DMS 273 treated with DMSO at 0.1 percent for 48 hours (cell line): ENCODE measurements around the gene MARCKSL1.

Experiments
- DNase-seq: peaks from one replicate; lab custom pipeline; 2025; lab: John Stamatoyannopoulos, UW

MARCKSL1 gene

DNA sequence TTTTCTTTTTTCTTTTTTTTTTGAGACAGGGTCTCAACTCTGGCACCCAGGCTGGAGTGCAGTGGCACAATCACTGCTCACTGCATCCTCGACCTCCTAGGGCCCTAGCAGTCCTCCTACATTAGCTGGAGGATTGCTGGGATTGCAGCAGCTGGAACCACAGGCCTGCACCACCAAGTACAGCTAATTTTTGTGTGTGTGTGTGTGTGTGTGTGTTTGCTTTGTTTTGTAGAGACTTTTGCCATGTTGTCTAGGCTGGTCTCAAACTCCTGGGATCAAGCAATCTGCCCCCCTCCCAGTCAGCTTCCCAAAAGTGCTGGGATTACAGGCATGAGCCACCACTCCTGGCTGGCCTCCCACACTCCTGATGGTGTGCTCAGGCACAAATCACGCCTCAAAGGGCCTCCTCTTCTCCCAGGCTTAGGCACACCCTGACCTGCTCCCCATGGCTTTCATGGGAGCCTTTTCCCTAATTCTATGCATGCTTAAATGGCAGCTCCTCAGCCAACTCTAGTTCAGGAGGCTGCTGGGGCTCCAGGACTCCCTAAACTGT, 16.9 kb upstream of the MARCKSL1 start:
- no peak for DNase-seq

DNA sequence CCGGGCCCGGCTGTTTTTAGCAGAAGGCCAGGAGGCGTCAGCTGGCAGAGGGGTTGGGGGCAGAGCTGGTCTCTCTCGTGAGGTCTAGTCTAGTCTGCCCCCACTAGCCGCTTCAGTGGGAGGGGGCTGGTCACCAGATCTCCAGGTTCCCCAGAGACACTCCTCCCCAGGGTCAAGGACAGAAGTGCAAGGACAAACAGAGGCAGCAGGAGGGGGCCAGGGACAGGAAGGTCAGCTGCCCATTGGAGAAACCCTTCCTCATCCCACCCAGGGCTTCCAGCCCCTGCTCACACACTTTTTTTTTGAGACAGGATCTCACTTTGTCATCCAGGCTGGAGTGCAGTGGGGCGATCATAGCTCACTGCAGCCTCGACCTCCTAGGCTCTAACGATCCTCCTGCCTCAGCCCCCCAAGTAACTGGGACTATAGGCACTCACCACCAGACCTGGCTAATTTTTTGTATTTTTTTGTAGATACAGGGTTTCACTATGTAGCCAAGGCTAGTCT, 16.3 kb upstream of the MARCKSL1 start:
- no peak for DNase-seq

- peak; percentile 85 for DNase-seq
Observed at GRCh38 chr1:32351399-32352238, 15.6 kb upstream of the MARCKSL1 start.

GRCh38 chr1:32350785-32351398, 14.9 kb upstream of the MARCKSL1 start:
- no peak for DNase-seq

GRCh38 chr1:32349211-32349708, 13.2 kb upstream of the MARCKSL1 start:
- DNase-seq: no peak

DNA sequence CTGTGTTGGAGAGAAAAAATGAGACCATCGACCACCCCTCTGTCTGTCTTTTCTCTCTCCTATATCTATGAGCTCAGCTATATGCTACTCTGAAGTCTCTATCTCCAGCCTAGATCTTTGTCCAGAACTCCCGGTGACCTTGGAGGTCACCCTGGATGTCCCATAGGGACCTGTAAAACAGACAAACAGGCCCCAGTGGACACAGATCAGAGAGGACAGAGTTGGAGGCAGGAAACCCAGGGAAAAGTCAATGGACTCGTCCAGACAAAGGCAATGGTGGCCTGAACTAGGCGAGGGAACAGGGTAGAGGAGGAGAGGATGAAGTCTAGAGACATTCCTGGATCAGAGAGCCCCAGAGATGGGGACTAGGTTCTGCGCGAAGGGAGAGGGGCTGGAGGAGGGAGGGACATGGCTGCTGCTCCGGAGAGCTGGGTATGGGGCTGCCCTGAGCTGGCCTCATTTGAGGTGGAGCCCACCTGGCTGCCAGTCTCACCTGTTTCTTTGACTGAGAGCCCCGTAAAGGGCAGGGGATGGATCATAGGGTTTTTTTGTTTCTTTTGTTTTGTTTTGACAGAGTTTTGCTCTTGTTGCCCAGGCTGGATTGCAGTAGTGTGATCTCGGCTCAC, 10.6 kb upstream of the MARCKSL1 start:
- no peak for DNase-seq

- DNase-seq: no peak
Observed at GRCh38 chr1:32345289-32345827, 9.3 kb upstream of the MARCKSL1 start.

GRCh38 chr1:32342704-32343103, 6.7 kb upstream of the MARCKSL1 start:
- no peak for DNase-seq

DNA sequence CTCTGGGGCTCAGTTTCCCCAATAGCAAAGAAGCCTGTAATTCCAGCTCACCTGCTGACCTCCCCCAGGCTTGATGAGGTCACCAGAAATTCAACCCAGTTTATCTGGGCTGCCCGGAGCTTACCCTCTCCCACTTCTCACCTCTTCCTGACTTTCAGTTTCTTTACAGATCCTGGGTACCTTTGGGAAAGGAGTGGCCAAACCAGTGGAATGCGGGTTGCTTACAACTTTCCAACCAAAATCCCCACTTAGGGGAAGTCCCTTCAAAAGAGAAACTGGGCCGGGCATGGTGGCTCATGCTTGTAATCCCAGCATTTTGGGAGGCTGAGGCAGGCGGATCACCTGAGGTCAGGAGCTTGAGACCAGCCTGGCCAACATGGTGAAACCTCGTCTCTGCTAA, 5.9 kb upstream of the MARCKSL1 start:
- no peak for DNase-seq

GRCh38 chr1:32341186-32341757, 5.2 kb upstream of the MARCKSL1 start:
- DNase-seq: no peak

DNA sequence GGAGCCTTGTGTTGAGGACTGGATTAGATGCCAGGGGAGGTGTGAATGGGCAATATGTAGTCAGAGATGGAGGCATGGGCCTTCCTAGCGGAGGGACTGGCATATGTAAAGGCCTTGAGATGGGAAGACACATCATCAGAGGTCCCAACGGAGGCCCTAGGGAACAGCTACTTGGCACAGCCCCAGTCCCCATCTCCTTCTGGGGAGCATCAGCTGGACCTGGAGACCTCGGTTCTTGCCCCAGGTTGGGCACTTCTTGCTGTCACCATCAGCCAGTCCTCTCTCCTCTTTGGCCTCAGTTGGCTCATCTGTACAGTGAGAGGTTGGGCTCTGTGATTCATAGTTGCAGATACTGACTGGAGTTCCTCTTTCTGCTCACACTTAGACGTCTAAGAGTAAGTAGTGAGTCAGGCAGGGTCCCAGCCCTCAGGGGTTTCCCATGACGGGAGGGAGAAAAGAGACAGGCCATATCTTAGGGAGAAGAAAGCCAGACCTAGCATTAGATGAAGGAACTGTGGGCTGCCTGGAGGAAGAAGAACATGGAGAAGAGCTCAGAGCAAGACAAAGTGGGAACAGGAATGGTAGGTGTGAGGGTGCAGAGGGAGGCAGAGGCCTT, 3.4 kb upstream of the MARCKSL1 start:
- DNase-seq: no peak

GRCh38 chr1:32338637-32339145, 2.7 kb upstream of the MARCKSL1 start:
- DNase-seq: no peak

- no peak for DNase-seq
Observed at GRCh38 chr1:32337855-32338636, 2.0 kb upstream of the MARCKSL1 start.

DNA sequence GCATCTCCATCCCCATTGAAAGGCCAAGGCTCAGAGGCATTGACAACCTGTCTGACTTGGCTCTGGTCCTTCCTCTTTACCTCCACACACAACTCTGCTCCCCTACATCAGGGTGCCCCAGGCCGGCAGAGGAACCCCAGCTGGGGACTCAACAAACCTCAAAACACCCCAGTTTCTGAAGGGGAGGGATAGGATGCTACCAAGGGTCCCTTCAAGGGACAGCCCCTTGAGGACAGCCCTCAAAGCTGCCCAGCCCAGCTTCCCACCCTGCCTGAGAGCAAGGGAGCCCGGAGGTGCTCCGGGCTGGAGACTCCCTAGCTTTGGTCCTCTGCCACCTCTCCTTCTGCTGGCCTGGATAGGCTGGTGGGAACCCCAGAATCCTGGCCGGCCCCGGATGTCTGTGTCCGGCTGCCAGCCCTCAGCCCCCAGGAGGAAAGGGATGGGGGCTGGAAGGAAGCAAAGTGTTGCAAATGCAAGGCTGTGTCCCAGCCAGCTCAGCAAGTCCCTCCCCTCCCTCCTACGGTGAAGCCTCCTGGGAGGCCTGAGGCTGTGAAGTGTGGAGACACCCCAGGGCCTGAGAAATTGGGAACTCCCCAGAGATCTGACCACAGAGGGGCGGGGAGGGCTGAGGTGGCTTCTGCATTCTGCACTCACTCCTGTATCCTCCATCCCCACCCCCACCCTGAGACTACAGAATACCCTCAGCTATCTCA, 1.1 kb upstream of the MARCKSL1 start:
- no peak for DNase-seq

GRCh38 chr1:32336591-32336932, 529 bp upstream of the MARCKSL1 start:
- no peak for DNase-seq

GRCh38 chr1:32335535-32335789, 571 bp downstream of the MARCKSL1 start:
- no peak for DNase-seq

- no peak for DNase-seq
Observed at GRCh38 chr1:32334864-32335534, 1.0 kb downstream of the MARCKSL1 start.

DNA sequence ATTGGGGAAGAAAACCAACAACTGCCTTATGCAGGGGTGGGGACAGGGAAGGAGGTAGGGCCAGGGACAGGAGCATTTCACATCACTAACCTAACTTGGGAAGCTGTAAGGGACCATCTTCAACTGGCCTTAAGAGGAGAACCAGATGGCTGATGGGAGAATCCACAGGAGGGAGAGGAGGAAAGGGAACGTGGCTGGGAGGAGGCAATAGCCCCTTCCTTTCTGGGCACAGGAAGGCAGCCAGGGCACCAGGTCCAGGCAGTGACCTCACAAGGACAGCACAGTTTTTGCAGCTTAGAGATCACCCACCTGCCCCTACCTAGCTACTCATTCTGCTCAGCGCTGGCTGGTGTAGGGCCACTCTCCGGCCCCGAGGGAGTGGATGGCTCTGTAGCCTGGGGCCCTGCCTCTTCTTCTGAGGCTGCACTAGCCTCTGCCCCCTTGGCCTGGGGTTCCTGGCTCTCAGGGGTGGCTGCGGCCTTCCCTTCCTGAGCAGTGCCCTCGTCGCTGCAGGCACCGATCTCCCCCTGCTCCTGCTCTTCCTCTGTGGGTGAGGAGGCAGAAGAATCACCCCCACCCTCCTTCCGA, 1.7 kb downstream of the MARCKSL1 start:
- DNase-seq: no peak
